RCC 7860 (cell line): Measurements from ENCODE around the gene PDE4A.
"Not testable (repeated sequence)": the region's sequence is repeated elsewhere in the genome, so short reads cannot be mapped to it uniquely, and the experiment has no call there.

ENCODE experiments used
- DNase-seq: peaks from one replicate; pipeline ENCODE4 v3.0.0-alpha.2; 2015; ENCODE audit warnings: low spot score
- FAIRE-seq: peaks from 2 replicates; lab custom pipeline; 2012; peaks lifted over from hg19 to GRCh38; lab: Jason Lieb, UNC

PDE4A gene

DNA sequence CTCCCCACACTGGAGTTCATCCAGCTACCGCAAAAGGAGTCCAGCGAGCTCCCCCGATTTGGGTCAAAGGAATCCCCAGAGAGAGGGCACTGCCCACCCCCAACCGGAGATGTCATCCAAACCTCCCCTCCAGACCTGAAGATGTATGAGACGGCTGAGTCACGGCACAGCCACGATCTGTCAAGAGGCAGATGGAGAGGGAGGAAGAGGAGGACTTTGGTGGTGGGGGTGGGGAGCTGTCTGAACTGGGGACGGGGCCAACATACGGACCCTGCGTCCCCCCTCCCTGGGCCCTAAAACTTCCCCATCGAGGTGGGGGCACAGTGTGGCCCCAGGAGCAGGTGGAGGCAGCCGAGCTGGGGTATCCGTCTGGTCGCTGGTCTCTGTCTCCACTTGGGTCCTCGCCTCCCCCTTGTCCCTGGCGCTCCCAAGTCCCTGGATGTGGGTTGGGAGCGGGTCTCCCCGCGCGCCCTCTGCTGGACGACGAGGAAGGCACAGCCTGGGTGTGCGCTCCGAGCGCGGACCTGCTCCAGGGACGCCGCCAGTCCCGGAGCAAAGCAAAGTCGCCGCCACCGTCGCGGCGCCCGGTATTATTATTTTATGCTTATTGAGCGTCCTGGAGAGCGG is 3.8 kb downstream of the PDE4A start:
- DNase-seq (peak; percentile 62), FAIRE-seq (no peak)

DNA sequence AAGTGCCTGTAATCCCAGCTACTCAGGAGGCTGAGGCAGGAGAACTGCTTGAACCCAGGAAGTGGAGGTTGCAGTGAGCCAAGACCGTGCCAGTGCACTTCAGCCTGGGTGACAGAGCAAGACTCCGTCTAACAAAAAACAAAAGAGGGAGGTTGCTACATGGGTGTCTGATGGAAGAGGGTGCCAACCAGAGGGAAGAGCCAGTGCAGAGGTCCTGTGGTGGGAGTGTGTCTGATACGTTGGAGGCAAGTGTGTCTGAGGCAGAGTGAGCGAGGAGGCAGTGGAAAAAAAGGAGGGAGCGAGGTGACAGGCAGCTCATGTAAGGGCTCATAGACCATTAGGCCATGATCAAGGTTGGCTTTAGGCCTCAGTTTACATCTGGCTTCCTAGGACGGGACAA is 6.8 kb downstream of the PDE4A start:
- DNase-seq: no peak
- no peak for FAIRE-seq

- FAIRE-seq (no peak), DNase-seq (no peak)
Observed at GRCh38 chr19:10428996-10429381, 8.7 kb downstream of the PDE4A start.

GRCh38 chr19:10430505-10431253 is 10.3 kb downstream of the PDE4A start:
- no peak for FAIRE-seq
- no peak for DNase-seq

DNA sequence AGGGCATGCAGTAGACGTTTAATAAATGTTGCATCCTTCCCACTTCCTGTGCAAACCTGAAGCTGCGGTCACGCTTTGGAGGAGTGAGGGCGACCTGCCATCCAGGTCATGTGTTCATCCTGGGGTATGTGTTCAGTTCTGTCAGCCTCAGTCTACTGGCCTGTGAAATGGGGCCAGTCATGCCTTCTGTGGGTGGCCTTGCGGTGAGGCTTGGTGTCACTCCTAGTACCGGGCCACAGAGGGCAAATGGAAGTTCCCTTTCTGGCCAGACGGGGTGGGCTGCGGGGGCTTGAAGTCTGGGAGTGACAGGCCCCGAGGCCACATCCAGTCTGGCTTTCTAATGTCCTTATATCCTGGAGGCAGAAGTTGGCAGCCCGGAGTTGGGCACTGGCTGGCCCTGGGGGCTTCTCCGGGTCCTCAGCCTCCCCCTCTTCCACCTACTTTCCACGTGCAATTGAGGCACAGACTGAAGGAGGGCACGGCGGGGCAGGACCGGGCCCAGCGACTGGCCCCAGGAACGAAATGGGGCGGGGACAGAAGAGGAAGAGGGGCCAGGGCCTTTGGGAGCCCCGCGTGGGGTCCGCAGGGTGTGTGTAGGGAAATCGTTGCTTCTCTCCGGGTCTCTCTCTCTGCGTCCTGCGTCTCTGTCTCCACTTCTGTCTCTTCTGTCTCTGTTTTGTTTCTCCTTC is 11.1 kb downstream of the PDE4A start:
- peak; percentile 78 for DNase-seq
- no peak for FAIRE-seq

DNA sequence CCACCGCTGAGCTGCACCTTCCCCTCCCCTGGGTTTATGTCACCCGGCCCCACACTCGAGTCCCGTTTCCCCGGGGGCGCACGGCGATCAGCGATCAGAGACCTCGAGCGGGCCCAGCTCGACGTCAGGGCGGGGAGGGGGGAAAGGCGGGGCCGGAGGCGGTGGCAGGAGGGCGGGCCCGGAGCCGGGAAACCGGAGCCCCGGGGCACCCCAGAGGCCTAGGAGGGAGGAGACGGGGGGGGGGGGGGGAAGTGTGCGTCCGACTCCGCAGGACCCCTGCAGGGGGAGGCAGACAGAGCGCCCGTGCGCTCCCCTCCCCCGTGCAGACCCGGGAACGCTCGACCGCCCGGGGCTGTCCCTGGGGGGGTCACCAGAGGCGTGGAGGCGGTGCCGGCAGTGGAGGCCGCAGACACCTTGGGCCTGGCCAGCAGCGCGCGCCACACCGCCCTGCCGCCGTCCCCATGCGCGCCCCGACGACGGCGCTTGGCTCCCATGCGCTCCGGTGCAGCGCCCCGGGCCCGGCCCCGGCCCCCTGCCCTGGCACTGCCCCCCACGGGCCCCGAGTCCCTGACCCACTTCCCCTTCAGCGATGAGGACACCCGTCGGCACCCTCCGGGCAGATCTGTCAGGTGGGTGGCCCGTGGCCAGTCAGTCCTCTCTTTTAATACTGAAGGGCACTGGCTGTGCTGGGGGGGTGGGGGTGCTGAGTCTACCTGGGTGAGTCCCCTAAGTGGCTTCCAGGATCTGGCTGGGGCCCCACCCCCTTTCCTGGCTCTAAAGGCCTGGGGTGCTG is 11.8 kb downstream of the PDE4A start:
- FAIRE-seq: no peak

GRCh38 chr19:10432736-10433130 is 12.4 kb downstream of the PDE4A start:
- FAIRE-seq: no peak
- DNase-seq: no peak

More for the DNA sequence above, 11.8 kb downstream of the PDE4A start:
- DNase-seq: no peak

DNA sequence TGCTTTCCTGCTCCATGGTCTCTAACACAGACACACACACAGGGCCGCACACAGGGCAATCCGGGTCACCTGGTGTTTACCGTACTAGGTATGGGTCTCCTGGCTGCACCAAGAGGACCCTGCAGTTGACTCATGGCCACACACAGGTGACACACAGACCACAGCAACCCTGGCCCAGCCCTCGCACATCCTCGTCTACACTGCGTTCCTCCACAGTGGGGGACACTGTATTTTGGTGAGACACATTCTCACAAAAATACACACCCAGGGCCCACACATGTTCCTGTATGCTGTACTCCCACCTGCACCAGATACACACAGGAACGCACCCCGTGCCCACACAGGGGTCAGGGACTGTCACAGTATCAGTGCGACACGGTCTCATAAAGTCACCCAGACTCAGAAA is 12.8 kb downstream of the PDE4A start:
- FAIRE-seq (no peak), DNase-seq (no peak)

- FAIRE-seq (no peak), DNase-seq (no peak)
Observed at GRCh38 chr19:10439588-10439987, 19.2 kb downstream of the PDE4A start.

- FAIRE-seq: peak; percentile 58
- no peak for DNase-seq
Observed at GRCh38 chr19:10442698-10443097, 22.4 kb downstream of the PDE4A start.

- FAIRE-seq (no peak), DNase-seq (no peak)
Observed at GRCh38 chr19:10449037-10449436, 28.7 kb downstream of the PDE4A start.

DNA sequence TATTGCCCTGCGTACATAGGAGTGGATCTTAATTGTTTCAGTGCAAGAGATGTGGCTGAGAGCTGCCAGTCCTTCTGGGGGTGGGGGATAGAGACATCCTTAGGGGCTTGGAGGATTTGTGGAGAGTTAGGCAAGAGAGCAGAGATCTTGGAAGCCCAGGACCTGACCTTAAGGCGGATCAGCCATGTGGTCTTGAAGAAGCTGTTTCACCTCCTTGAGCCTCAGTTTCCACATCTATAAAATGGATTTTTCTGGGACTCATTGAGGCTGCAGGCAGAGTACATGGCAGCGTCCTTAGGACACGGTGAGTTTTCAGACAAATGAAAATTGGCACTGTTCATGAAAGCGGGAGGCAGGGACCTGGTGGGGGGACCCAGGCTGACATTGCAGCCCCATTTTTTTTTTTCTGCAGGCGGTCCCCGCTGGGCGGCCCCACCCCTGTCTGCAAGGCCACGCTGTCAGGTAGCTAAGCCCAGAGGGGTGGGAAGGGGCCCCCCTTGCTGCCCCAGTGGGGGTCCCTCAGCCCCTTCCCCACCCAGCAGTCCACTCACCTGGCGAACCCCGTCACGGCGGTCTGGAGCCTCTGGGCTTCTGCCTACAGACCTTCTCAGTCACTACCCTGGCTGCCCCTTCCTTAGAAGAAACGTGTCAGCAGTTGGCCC is 30.0 kb downstream of the PDE4A start:
- no peak for FAIRE-seq
- DNase-seq: no peak

- no peak for FAIRE-seq
- no peak for DNase-seq
Observed at GRCh38 chr19:10450853-10451609, 30.7 kb downstream of the PDE4A start.

DNA sequence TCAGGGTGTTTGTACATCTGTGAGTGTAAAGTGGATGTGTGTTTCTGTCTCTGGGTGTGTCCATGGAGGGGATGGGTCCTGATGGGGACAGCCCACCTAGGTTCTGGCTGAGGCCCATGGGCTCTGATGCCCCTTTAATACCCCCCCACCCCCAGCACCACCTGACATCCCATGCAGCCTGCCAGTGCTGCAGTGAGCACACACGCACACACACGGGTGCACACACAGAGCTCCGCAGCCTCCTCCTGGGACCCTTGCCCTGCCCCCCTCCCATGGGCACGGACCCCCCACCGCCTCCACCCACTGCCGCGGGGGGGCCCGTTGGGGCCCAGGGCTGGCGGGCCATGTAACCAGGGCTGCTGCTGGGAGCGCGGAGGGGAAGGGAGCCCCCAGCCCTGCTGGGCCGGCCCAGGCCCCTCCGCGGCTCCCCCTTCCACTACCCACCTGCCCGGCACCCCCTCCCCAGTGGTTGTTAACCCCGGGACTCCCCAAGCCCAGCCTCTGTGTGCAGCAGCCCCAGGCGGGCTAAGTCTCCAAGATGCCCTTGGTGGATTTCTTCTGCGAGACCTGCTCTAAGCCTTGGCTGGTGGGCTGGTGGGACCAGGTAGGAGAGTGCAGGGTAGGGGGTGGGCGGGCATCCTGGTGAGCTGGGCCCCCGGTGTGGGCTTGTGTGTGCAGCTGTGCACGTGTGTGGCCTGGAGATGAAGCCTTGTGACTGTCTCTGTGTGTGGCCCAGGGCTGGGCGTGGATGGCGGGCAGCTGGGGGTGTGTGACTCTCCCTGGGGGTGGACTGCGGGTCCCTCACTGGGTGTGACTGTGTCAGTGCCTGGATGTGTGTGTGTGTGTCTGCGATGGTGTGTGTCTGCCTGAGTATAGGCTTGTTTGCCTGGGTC is 32.6 kb downstream of the PDE4A start:
- FAIRE-seq (no peak), DNase-seq (no peak)

GRCh38 chr19:10453852-10454251 is 33.5 kb downstream of the PDE4A start:
- no peak for FAIRE-seq
- no peak for DNase-seq

DNA sequence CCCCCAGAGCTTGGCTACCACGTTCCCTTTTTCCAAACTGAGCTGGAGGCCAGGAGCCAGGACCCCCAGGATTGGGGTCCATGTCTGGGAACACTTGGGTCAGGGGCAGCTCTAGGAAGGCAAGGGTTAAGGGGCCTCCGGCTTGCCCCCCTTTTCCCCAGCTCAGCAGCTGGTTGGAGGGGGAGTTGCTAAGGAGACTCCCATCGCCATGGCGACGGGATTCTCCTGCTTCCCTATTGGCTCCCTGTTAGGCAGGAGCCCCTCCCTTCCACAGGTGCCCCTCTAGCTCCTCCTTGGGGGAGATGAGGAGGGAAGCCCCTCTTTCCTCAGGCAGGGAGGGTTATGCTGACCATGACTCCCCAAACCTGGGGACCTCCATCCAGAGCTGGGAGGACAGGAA is 33.9 kb downstream of the PDE4A start:
- no peak for FAIRE-seq
- DNase-seq: no peak

DNA sequence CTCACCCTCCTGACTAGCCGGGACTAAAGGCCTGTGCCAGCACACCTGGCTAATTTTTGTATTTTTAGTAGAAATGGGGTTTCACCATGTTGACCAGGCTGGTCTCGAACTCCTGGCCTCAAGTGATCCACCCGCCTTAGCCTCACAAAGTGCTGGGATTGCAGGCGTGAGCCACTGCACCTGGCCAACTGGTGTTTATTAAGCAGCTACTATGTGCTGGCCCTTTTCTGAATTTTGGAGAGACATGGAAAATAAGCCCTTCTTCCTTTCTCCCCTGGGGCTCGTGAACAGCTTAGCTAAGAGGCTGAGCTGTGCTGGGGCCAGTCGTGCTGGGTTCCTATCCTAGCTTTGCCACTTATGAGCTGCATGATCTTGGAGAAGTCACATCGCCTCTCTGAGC is 38.4 kb downstream of the PDE4A start:
- FAIRE-seq, DNase-seq: not testable (repeated sequence)

GRCh38 chr19:10460714-10461046 is 40.3 kb downstream of the PDE4A start:
- FAIRE-seq (no peak), DNase-seq (no peak)
